Right forelimb (tissue), 1 donor: ENCODE measurements around the gene NF1.

ENCODE experiments used
- DNase-seq: peaks from one replicate; pipeline ENCODE4 v3.0.0-alpha.2; 2018

The NF1 gene

DNA sequence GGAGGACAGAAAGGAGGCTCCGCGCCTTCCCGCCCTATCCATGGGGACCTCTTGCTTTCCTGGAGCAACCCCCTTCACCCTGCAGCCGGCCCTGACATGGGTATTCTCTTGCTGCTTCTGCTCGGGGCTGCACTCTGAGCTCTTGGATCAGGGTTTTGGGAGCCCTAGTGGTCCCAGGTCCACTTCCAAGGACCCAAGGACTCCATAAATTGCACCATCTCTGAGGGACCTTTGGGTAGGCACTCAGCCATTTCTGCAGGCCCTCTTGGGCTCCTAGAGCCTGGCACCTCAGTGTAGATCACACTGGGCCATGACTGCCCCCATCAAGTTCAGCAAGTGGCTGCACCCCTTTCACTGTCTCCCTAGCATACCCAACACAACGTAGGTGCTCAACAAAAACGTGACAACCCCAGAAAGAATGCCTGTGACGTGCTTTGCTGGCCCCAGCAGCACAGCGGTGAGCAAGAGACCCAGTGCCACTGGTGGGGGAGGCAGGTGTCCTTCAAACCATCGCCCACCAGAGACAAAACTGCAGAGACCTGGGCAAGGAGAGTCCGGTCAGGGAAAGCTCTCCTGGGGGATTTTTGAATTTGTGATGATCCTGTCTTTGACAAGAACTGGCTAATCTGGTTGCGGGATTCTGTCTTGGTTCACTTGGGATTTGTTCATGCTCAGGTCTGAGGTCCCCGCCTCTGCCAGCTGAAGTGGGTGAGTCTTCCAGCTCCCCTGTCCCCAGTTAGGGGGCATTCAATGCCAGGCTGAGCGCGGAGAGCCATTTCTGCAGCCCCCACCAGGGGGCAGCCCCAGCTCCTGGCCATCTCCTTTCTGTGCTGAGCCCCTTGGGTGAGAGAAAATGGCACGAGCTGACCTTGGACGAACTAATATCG lies 294.2 kb downstream of the NF1 start:
- DNase-seq: no peak

GRCh38 chr17:31389657-31390381 lies 295.0 kb downstream of the NF1 start:
- no peak for DNase-seq

GRCh38 chr17:31390426-31390747 lies 295.6 kb downstream of the NF1 start:
- DNase-seq: no peak

DNA sequence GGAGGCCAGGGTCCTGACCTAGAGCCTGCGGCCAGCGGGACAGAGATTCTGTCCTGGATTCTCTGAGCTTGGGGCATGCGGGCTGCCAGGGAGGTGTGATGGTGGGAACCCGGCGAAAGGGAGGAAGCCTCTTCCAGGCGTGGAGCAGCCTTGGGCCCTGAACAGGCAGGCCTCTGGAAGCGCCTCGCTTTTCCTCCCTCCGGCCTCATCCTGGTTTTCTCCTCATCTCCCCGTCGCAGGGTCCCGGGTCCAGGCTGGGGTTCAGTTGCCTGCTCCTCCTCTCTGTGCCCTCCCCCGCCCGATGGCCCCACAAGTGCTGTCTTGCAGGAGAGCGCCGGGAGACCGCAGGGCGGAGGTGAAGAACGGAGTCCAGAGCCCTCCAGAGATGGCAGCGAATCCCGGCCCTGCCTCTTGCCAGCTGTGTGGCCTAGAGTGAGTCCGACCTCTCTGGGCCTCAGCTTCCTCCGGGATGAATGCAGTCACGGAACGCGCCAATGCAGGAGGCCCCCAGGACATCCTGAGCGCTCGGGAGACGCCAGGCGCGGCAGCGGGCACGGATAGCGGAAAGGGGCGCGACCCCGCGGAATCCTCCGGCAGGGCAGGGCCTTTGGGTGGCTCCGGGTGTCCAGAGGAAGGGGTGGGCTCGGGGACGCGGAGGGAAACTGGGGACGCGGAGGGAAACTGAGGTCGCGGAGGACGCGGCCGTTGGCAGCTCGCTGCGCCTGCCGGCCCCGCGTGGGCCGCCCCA lies 296.1 kb downstream of the NF1 start:
- DNase-seq: no peak

DNA sequence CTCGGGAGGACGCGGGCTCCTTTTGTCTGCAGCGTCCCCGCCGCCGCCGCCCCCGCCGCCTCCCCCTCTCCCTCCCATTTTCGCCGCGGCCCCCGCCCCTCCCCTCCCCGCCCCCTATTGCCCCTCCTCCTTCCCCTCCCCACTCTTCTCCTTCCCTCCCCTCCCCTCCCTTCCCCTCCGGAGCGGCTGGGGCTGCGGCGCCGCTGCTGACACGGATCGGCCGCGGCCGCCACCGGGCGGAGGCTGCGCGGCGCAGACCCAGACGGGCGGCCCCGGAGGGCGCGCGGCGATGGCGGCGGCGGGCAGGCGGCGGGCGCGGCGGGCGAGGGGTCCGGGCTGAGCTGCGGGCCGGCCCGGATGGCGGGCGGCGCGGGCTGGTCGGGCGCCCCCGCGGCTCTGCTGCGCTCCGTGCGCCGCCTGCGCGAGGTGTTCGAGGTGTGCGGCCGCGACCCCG lies 296.7 kb downstream of the NF1 start, which contains the start of gene RAB11FIP4:
Gene RAB11FIP4, plus strand, starts transcription at position 180 of the 454 bp plus-strand sequence. Its CDS starts 178 bp downstream, at position 358.
- no peak for DNase-seq

DNA sequence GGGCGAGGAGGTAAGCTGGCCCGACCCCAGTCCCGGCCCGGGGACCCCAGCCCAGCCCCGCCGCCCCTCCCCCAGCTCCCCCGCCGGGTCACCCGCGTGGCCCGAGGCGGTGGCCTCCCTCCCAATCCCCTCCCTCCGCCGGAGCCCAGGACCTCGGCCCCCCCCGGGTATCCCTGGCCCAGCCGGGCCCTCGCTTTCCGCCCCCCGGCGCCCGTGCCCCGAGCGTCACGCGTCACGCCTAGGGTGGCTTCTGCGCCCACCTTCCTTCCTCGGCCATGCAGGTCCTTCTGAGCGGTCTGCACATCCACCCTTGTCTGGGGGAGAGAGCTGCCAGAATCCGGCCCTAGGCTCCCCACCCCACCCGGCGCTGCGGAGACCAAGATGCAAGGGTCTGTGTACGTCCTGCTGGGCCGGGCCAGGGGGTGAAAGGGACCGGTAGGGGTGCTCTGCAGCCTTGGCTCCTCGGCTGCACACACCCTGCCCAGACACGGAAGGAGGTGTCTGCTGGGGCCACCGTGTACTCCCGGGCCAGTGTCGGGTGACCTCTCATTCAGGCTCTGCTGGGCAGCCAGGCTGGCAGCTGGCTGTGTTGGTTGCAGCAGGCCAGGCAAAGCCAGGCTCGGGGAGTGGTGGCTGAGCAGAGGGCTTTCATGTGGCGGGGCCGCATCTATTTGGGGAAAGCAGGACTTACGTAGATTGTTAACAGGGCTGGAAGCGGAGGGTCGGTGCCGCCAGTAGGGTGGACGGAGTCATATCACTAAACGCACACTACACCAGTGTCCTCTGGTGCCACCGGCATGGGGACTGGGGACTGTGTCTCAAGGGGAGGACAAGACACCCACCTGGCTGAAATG lies 297.5 kb downstream of the NF1 start:
- no peak for DNase-seq

DNA sequence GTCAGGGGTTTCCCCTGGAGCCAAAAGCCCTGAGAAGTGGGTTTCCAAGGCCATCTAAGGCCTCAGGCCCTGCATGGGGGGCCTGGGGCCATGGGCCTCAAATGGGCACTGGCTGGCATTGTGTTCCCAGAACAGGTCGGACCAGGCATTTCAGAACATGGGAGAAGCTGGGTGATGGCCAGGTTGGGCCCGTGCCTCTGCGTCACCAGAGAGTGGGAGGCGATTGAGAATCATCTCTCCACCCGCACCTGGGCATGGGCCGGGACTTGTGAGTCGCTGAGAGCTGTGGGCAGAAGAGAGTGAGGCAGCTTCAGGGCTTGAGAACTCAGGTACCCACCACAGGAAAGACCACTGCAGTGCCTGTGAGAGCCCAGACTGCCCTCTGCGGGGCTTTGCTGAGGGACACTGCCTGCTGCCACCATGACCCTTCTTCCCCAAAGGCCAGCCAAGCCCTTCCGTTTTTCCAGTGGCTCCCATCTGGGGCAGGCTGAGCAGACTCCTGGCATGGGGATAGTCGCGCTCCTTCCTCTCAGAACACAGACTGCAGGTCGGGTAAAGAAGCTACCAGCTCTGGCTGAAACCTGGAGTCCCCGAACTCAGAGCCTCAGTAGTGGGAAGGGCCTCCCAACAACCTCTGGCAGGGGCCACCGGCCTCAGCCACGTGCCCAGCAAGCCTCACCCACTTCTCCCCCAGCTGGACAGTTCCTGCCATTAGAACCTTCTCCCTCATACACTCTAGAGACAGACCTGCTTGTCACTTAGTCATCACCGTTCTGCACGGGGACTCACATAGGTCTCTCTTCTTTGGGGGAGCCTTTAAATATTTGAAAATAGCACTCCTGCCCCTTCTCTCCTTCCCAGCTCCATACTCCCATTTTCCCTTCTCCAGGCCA lies 298.3 kb downstream of the NF1 start:
- DNase-seq: no peak

DNA sequence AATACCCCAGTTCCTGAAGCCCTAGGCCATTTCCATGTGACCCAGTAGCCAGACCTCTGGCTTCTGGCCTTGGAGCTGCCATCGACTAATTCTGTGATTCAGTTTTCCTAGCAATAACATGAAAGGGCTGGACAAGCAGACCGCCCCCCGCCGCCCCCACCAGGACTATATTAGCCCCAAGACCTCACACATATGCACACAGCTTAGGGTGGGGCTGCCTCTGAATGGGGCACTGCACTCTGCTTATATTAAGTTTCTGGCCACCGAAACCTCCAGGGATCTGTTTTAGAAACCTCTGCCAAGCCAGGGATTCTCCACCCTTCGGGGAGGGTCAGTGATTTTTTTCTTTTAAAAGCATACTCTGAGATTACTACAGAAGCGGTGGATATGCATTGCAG lies 299.0 kb downstream of the NF1 start:
- DNase-seq: no peak

DNA sequence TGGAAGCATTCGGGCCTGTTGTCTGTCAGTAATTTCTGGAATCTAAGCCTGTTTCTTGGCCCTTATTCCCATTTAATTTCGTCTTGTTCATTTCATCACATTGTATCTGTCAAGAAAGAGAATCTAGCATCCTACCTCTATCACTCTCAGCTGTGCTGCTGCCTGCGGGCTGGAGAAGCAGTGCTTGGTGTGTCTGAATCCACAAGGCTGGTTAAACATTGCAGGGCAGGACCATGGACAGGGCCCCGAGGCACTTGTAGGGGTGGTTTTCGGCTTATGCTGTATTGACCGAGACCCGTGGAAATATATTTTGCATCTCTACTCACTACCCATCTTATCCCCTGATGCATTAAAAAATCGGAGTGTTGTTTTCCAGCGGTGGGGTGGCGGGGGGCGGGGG lies 299.8 kb downstream of the NF1 start:
- peak; percentile 92 for DNase-seq

GRCh38 chr17:31397256-31397939 lies 302.6 kb downstream of the NF1 start:
- no peak for DNase-seq

DNA sequence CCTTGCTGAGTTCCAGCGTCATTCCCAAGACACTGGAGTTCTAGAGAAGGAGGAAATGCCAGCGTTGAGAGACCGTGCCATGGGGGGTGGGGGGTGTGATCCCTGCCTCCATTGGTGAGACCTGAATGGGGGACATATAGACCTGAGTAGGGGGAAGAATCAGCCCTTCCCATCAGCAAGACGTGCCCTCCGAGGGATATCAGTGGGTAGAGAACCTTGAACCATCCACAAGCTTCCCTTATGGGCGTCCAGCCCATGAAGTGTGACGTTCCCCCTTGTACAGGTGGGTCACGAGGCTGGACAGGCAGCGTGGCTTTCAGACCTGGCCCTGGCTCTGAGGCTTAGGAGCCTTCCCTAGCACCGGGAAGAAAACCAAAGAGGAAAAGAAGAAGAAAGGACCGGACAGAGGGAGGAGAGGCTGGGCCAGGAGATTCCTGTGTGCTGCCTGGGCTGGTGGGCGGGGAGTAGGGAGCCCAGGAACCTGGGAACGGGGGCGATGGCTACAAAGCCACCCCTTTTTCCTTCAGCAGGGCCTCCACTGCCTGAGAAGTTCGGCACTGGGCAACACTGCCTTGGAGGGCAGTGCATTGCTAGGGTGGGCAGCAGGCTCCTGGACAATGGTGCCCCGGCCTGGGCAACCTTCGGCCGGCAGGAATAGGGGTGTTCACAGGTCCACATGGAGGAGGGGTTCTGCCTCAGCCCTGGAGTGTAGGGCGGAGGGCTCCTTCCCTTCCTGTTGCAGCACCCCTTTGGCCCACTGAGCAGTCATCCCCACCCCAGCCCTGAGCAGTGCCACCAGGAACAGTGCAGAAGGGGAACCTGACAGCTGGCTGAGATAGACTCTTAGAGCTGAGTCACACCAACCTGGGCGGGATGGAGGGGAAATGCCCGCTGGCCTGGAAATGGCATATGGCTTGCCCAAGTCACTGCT lies 303.9 kb downstream of the NF1 start:
- DNase-seq: no peak

DNA sequence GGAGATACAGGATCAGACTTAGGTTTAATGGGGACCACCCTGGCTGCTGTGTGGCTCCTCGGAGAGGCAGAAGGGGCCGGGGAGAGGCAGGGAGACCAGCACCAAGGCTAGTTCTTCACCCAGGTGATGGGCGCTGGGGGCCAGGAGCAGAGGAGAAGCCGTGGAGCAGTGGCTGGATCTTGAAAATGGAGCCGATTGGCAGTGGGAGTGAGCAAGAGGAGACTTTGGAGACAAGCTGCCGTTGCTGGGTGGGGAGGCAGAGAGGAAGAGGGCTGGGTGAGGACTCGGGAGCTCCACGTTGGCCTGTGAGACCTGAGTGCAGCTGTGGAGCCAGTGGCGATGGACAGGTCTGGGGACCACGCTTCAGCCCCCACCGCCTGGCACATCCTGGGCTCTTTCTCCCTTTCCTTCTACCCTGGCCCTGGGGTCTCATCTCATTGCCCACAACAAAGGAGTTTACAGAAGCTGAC lies 305.7 kb downstream of the NF1 start:
- DNase-seq: no peak

- no peak for DNase-seq
Observed at GRCh38 chr17:31401456-31402254, 306.9 kb downstream of the NF1 start.

GRCh38 chr17:31404028-31404949 lies 309.5 kb downstream of the NF1 start:
- no peak for DNase-seq

GRCh38 chr17:31405890-31406371 lies 311.2 kb downstream of the NF1 start:
- no peak for DNase-seq

DNA sequence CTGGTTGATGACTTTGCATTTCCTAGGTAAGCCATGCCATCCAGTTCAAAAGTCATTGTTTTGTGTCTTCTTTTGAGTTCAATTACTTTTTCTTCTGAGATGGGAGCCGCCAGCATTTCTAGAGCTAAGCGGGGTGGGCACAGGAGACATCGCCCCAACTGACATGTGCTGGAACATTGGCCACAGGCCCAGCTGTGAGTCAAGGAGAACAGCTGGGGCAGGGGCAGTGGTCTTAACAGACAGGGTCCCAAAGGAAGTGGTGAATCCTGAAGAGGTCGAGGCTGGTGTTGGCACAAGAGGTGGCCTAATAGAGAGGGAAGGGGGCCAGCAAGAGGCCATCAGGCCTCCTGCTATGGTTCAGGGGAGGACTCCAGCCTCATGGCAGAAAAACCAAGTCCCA lies 313.8 kb downstream of the NF1 start:
- DNase-seq: no peak

DNA sequence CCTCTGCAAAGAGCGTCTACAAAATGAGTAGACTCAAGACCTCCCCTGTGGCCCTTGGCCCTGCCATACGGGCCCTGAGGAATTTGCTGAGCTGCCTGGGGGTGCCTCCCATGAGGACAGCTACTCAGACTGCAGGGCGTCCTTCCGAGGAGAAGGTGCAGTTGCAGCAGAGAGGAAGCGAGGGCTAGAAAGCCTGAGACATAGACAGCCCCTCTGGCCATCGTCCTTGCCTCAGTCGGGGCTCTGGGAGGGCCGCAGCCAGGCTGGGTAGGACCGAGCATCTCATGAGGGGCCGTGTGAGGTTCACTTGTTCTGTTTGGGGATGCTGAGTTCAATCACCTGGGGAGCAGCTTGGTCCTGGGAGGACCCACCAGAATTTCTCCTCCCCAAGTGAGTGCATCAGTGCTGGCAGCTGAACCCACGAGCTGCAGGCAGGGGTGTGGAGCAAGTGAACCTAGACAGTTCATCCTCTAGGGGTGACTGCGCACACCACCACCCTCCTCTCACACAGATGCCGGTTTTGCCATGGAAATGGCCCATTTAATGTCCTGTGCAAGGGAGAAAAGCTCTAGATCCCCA lies 317.0 kb downstream of the NF1 start:
- no peak for DNase-seq
